ENCODE measurements around the gene IMPDH2. TPM values are rescaled to one million over a fixed set of nuclear protein-coding genes. Genes with fewer than 3 reads are reported as not detected.

IMPDH2 gene
- total and polyA plus RNA-seq, 2 experiments from 2014 or later, result 198 to 314 TPM

- no peak overlapping the region for H2AFZ ChIP-seq
- H3K27ac Mint-ChIP-seq, result no peak overlapping the region
Measured at GRCh38 chr3:48997714-48998637, 31.2 kb downstream of the IMPDH2 start.

More at GRCh38 chr3:48997714-48998637, 31.2 kb downstream of the IMPDH2 start:
- H3K4me1 ChIP-seq (ENCODE audit: insufficient read depth), result peaks cover 10% of the 10 kb centered on the region
- no peak for TF ChIP-seq POLR2AphosphoS5 (IDR thresholded peaks at IDR 0.05; ENCODE audit: low read depth)
- no peak for TF ChIP-seq ZNF331 (CRISPR knock-in tag; IDR thresholded peaks at IDR 0.05; ENCODE audit: low read depth)
- TF ChIP-seq JUNB (IDR thresholded peaks at IDR 0.05; ENCODE audit: unreplicated experiment), result no peak
- TF ChIP-seq CTCF (conservative IDR thresholded peaks at IDR 0.05; ENCODE audit: low read depth in 2 of 2), result no peak
- no peak for TF ChIP-seq EZH2phosphoT487 (IDR thresholded peaks at IDR 0.05; ENCODE audit: unreplicated experiment)
- TF ChIP-seq NANOG (IDR thresholded peaks at IDR 0.05; ENCODE audit: borderline replicate concordance), result no peak
- TF ChIP-seq, protein P1, sequence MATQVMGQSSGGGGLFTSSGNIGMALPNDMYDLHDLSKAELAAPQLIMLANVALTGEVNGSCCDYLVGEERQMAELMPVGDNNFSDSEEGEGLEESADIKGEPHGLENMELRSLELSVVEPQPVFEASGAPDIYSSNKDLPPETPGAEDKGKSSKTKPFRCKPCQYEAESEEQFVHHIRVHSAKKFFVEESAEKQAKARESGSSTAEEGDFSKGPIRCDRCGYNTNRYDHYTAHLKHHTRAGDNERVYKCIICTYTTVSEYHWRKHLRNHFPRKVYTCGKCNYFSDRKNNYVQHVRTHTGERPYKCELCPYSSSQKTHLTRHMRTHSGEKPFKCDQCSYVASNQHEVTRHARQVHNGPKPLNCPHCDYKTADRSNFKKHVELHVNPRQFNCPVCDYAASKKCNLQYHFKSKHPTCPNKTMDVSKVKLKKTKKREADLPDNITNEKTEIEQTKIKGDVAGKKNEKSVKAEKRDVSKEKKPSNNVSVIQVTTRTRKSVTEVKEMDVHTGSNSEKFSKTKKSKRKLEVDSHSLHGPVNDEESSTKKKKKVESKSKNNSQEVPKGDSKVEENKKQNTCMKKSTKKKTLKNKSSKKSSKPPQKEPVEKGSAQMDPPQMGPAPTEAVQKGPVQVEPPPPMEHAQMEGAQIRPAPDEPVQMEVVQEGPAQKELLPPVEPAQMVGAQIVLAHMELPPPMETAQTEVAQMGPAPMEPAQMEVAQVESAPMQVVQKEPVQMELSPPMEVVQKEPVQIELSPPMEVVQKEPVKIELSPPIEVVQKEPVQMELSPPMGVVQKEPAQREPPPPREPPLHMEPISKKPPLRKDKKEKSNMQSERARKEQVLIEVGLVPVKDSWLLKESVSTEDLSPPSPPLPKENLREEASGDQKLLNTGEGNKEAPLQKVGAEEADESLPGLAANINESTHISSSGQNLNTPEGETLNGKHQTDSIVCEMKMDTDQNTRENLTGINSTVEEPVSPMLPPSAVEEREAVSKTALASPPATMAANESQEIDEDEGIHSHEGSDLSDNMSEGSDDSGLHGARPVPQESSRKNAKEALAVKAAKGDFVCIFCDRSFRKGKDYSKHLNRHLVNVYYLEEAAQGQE (IDR thresholded peaks at IDR 0.05; ENCODE audit: unreplicated experiment), result no peak
- no peak for TF ChIP-seq STAT1 (IDR thresholded peaks at IDR 0.05; ENCODE audit: unreplicated experiment)
- no peak for TF ChIP-seq CREB1 (CRISPR knock-in tag; IDR thresholded peaks at IDR 0.05; ENCODE audit: low read depth)
- TF ChIP-seq ZNF114 (CRISPR knock-in tag; IDR thresholded peaks at IDR 0.05), result no peak
- Mint-ChIP-seq H3K36me3 (ENCODE audit: low read depth) (peaks cover 12% of the 10 kb centered on the region), H3K9me3 (no peaks in the 10 kb centered on the region), H3K4me3 (no peak overlapping the region; the same call in 2 of the 3 replicates), H3K27me3 (ENCODE audit: insufficient read depth, low read depth, poor library complexity) (peaks cover 11% of the 10 kb centered on the region), H3K4me1 (peaks cover 23% of the 10 kb centered on the region)
- ATAC-seq (peak; percentile 52), DNase-seq (ENCODE audit: low spot score) (peak; percentile 61)
- H4K20me1 ChIP-seq (replicated peaks; ENCODE audit: insufficient read depth), result no peaks in the 10 kb centered on the region; the same call in 1 of the 2 replicates
- H3F3A ChIP-seq (replicated peaks; ENCODE audit: low read depth), result no peaks in the 10 kb centered on the region
- no peaks in the 10 kb centered on the region for H3K79me2 ChIP-seq (replicated peaks; ENCODE audit: insufficient read depth)
- no peak overlapping the region for H3K27ac ChIP-seq (ENCODE audit: low read depth)
- no peaks in the 10 kb centered on the region for H3K36me3 ChIP-seq (ENCODE audit: insufficient read depth)
- H3K27me3 ChIP-seq (ENCODE audit: insufficient read depth), result no peaks in the 10 kb centered on the region
- H3K9me2 ChIP-seq (ENCODE audit: insufficient read depth), result no peaks in the 10 kb centered on the region; the same call in 1 of the 2 replicates
- no peak overlapping the region for H3K4me3 ChIP-seq
- H3K4me2 ChIP-seq, result no peak overlapping the region
